Measurements from ENCODE around the gene ELAVL4.

The ELAVL4 gene

DNA sequence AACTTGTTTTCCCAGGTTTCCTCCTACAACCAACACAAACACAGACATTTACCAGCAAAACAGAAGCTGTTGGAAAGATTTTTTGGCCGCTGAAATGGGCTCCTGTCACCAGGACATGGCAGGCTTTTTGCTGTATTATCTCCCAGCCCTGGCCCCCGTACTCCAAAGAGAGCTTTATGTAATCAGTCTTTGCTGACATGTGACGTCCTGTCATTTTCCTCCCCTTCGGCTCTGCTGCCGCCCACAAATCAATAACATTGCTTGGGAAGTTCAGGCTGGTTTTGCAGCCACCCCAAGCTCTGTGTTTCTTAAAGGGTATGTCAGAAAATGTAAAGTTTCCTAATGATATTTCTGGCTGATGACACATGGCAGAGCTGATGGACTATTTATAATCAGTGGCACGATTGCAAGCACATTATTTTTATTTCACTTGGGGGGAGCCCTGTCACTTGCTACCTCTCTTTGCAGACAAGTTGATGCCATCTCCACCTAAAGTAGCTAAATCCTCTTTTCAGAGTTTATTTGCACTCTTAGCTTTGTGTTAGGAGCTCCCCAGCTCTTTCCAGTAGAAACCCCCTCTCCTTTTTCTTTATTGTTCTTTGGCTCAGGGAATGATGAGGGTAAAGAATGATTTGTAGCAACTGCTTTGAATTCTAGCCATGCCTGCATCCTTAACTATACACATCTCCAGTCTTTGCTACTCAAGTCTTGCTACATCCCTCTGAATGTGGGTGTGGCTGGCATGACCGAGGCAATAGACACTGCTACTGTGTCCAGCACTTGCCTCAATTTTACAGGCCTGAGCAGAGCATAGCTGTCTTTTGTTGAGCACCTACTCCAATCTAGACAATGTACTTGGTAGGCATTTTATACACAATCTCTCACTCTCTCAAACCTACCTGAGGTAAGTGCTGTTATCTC lies 67.3 kb downstream of the ELAVL4 start:
- no peak for TF ChIP-seq RAD21 (IDR thresholded peaks at IDR 0.05; ENCODE audit: low read depth)
- TF ChIP-seq TCF12 (IDR thresholded peaks at IDR 0.05; ENCODE audit: low read depth): no peak
- no peak for TF ChIP-seq ZBTB7A (IDR thresholded peaks at IDR 0.05; ENCODE audit: low read depth)
- TF ChIP-seq, protein P1, sequence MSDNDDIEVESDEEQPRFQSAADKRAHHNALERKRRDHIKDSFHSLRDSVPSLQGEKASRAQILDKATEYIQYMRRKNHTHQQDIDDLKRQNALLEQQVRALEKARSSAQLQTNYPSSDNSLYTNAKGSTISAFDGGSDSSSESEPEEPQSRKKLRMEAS (IDR thresholded peaks at IDR 0.05): no peak
- no peak for TF ChIP-seq CREB1 (IDR thresholded peaks at IDR 0.05; ENCODE audit: low read depth)
- no peak for TF ChIP-seq EP300 (IDR thresholded peaks at IDR 0.05; ENCODE audit: borderline replicate concordance)
- no peak for TF ChIP-seq TEAD4 (IDR thresholded peaks at IDR 0.05)
- TF ChIP-seq NFIC (IDR thresholded peaks at IDR 0.05): no peak
- TF ChIP-seq CEBPB (IDR thresholded peaks at IDR 0.05): no peak
- TF ChIP-seq TAF1 (IDR thresholded peaks at IDR 0.05; ENCODE audit: low read depth): no peak
- no peak for TF ChIP-seq YY1 (IDR thresholded peaks at IDR 0.05; ENCODE audit: low read depth)
- TF ChIP-seq, protein P2, sequence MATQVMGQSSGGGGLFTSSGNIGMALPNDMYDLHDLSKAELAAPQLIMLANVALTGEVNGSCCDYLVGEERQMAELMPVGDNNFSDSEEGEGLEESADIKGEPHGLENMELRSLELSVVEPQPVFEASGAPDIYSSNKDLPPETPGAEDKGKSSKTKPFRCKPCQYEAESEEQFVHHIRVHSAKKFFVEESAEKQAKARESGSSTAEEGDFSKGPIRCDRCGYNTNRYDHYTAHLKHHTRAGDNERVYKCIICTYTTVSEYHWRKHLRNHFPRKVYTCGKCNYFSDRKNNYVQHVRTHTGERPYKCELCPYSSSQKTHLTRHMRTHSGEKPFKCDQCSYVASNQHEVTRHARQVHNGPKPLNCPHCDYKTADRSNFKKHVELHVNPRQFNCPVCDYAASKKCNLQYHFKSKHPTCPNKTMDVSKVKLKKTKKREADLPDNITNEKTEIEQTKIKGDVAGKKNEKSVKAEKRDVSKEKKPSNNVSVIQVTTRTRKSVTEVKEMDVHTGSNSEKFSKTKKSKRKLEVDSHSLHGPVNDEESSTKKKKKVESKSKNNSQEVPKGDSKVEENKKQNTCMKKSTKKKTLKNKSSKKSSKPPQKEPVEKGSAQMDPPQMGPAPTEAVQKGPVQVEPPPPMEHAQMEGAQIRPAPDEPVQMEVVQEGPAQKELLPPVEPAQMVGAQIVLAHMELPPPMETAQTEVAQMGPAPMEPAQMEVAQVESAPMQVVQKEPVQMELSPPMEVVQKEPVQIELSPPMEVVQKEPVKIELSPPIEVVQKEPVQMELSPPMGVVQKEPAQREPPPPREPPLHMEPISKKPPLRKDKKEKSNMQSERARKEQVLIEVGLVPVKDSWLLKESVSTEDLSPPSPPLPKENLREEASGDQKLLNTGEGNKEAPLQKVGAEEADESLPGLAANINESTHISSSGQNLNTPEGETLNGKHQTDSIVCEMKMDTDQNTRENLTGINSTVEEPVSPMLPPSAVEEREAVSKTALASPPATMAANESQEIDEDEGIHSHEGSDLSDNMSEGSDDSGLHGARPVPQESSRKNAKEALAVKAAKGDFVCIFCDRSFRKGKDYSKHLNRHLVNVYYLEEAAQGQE (IDR thresholded peaks at IDR 0.05; ENCODE audit: low read depth): no peak
- TF ChIP-seq FOXM1 (IDR thresholded peaks at IDR 0.05; ENCODE audit: borderline replicate concordance, low read depth): no peak
- no peak for TF ChIP-seq EGR1 (IDR thresholded peaks at IDR 0.05)
- TF ChIP-seq, protein P3, sequence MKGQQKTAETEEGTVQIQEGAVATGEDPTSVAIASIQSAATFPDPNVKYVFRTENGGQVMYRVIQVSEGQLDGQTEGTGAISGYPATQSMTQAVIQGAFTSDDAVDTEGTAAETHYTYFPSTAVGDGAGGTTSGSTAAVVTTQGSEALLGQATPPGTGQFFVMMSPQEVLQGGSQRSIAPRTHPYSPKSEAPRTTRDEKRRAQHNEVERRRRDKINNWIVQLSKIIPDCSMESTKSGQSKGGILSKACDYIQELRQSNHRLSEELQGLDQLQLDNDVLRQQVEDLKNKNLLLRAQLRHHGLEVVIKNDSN (IDR thresholded peaks at IDR 0.05): no peak

DNA sequence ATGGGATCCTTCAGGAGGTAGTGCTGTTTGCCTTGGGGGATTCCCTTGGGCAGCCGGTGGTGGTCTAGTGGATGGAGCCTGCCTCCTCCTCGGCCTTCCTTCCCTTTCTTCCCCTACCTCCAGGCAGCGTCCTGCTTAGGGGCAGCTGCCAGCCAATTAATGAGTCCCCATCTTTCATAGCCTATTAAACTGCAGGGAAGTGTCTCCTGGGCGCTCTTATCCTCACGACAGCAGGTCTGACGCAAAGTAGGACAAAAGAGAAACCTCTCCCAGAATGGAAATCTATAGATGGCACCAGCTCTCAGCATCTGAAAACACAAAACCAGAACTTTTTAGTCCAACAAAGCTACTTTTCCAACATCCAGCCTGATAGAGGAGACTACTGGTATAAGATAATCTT lies 69.3 kb downstream of the ELAVL4 start:
- TF ChIP-seq TCF12 (IDR thresholded peaks at IDR 0.05; ENCODE audit: low read depth): no peak
- TF ChIP-seq TEAD4 (IDR thresholded peaks at IDR 0.05): no peak
- TF ChIP-seq, protein P1 (IDR thresholded peaks at IDR 0.05): no peak
- no peak for TF ChIP-seq TAF1 (IDR thresholded peaks at IDR 0.05; ENCODE audit: low read depth)

DNA sequence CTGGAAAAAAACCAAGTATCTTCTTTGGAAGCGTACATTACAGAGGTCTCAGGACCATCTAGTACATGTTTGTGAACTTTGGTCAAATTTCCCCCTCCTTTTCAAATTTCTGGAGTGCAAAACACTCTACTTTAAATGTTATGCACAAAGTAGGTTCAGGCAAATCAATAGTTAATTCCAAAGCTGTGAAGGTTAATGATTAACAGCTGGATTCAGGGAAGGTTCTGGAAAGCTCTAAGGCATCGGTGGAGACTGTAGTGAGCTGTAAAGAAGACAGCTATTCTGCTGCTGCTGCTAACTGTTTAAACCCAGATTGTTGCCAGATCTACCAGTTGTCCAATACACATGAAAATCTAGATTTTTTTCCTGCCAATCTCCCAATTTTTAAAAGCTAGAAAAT lies 70.9 kb downstream of the ELAVL4 start:
- TF ChIP-seq EGR1 (IDR thresholded peaks at IDR 0.05) (no peak), TCF12 (IDR thresholded peaks at IDR 0.05; ENCODE audit: low read depth) (no peak), RAD21 (IDR thresholded peaks at IDR 0.05; ENCODE audit: low read depth) (no peak)
- TF ChIP-seq, protein P3 (IDR thresholded peaks at IDR 0.05): no peak

DNA sequence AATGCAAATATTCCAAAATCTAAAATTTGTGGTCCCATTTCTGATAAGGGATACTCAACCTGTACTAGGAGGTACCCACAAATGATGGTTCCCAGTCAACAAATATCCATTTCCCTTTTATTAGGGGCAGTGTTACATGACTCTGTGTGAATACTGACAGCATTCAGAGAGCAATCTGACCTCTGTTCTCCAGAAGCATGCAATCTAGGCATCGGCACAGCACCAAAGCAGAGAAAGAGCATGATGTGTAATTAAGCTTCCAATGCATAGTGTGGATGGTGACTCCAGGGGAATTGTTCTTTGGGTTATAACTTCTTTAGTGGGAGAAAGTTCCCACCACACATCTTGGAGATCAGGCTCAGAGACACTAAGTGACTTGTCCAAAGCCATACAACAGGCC lies 71.6 kb downstream of the ELAVL4 start:
- TF ChIP-seq ZBTB7A (IDR thresholded peaks at IDR 0.05; ENCODE audit: low read depth): no peak
- TF ChIP-seq CREB1 (IDR thresholded peaks at IDR 0.05; ENCODE audit: low read depth): no peak
- TF ChIP-seq CEBPB (IDR thresholded peaks at IDR 0.05): no peak
- TF ChIP-seq, protein P2 (IDR thresholded peaks at IDR 0.05; ENCODE audit: low read depth): no peak
- no peak for TF ChIP-seq TEAD4 (IDR thresholded peaks at IDR 0.05)

DNA sequence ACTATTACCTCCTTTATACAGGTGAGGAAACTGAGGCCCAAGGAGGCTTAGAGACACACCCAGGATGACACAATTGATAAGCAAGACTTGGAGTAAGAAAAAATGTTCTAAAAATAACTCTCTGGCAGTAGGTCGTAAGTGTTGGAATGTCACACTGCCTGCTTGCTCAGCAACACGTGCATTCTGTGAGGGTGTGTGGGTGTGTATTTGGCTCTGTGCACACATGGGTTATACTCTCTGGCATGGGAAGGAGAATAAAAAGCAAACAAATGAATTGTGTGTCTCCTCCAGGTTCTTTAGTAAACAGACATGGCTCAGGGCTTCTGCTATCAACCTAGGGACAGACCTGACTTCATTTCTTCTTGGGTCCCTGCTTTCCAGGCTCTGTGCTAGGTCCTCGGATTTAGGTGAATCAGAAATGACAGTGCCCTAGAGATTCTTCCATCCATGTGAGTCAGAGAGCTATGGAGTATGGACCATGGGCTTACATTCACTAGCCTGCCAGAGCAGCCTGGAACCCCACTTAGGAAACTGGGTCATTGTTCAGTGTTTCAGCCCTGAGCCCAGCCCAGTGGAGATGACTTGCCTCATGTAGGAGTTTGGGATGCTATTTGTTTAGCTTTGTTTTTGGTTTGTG lies 72.4 kb downstream of the ELAVL4 start:
- TF ChIP-seq EGR1 (IDR thresholded peaks at IDR 0.05) (no peak), TEAD4 (IDR thresholded peaks at IDR 0.05) (no peak), EP300 (IDR thresholded peaks at IDR 0.05; ENCODE audit: borderline replicate concordance) (no peak), ZBTB7A (IDR thresholded peaks at IDR 0.05; ENCODE audit: low read depth) (no peak), TAF1 (IDR thresholded peaks at IDR 0.05; ENCODE audit: low read depth) (no peak), CEBPB (IDR thresholded peaks at IDR 0.05) (no peak)
- TF ChIP-seq, protein P2 (IDR thresholded peaks at IDR 0.05; ENCODE audit: low read depth): no peak
- TF ChIP-seq, protein P1 (IDR thresholded peaks at IDR 0.05): no peak
- TF ChIP-seq, protein P3 (IDR thresholded peaks at IDR 0.05): no peak

Data from Ishikawa (cell line).